Measurements from ENCODE around the gene ALK.

ALK gene

DNA sequence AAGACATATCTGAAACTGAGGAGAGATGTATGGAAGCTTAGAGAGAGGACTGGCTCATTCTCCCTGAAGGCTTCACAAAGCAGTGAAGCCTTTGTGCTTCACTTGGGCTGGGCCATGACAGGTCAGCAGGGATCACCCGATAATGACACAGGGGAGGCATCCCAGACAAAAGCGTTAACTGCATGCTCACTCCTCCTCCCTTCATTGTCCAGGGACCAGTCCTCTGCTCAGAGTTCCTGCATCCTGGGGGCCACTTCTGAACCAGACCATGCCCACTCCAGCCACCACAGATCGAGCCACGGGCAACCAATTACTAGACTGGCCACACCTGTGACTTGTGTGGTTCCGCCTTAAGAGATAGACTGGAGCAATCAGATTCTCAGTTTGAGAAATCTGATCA lies 570.1 kb downstream of the ALK start:
- DNase-seq (ENCODE audit: low read depth): no peak
- no peak overlapping the region for H3K4me3 ChIP-seq (ENCODE audit: low read depth, low read length)

DNA sequence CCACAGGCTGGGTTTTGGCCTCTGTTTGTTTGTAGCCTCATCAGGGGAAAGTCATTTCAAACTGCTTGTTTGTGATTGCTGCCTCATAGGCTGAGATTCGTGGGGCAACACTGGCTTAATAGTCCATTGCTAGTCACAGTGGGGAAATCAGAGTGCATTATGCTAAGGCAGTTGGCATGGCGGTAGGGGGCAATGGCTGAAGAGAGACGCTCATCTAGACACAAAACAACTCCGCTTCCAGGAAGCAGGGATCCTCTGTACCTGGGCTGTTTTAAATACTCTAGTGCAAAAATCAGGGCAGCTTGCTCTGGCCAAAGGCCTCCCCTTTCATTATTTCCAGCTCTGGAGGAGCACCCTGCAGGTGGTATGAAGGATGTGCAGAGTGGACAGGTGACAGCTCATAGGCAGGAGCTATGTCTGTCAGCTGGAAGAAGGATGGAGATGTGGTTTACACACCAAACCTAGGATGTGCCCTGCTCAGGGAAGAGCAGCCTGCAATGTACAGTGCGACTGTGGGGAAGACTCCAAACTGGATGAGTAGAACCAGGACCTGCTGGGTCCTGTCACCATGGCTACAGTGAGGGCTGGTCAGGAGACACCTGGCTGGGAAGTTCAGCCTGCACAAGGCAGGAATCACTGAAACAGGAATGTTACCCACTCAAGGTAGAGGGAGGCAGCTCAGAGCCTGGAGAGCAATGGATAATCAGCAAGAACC lies 571.9 kb downstream of the ALK start:
- DNase-seq (ENCODE audit: low read depth): no peak
- no peak overlapping the region for H3K4me3 ChIP-seq (ENCODE audit: low read depth, low read length)
- TF ChIP-seq, protein P1, sequence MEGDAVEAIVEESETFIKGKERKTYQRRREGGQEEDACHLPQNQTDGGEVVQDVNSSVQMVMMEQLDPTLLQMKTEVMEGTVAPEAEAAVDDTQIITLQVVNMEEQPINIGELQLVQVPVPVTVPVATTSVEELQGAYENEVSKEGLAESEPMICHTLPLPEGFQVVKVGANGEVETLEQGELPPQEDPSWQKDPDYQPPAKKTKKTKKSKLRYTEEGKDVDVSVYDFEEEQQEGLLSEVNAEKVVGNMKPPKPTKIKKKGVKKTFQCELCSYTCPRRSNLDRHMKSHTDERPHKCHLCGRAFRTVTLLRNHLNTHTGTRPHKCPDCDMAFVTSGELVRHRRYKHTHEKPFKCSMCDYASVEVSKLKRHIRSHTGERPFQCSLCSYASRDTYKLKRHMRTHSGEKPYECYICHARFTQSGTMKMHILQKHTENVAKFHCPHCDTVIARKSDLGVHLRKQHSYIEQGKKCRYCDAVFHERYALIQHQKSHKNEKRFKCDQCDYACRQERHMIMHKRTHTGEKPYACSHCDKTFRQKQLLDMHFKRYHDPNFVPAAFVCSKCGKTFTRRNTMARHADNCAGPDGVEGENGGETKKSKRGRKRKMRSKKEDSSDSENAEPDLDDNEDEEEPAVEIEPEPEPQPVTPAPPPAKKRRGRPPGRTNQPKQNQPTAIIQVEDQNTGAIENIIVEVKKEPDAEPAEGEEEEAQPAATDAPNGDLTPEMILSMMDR (IDR thresholded peaks at IDR 0.05; ENCODE audit: low read depth, low read length): no peak

More for the DNA sequence above, 570.1 kb downstream of the ALK start:
- TF ChIP-seq, protein P1 (IDR thresholded peaks at IDR 0.05; ENCODE audit: low read depth, low read length): no peak
- TF ChIP-seq MYC (IDR thresholded peaks at IDR 0.05; ENCODE audit: low read depth, low read length) (no peak), MAX (IDR thresholded peaks at IDR 0.05; ENCODE audit: low read depth, low read length) (no peak), POLR2A (IDR thresholded peaks at IDR 0.05; ENCODE audit: extremely low read depth, insufficient read length) (no peak)

GRCh38 chr2:29347774-29348461 lies 573.5 kb downstream of the ALK start:
- TF ChIP-seq MAX (IDR thresholded peaks at IDR 0.05; ENCODE audit: low read depth, low read length) (no peak), MYC (IDR thresholded peaks at IDR 0.05; ENCODE audit: low read depth, low read length) (no peak), POLR2A (IDR thresholded peaks at IDR 0.05; ENCODE audit: extremely low read depth, insufficient read length) (no peak)
- TF ChIP-seq, protein P1 (IDR thresholded peaks at IDR 0.05; ENCODE audit: low read depth, low read length): no peak
- no peak for DNase-seq (ENCODE audit: low read depth)

DNA sequence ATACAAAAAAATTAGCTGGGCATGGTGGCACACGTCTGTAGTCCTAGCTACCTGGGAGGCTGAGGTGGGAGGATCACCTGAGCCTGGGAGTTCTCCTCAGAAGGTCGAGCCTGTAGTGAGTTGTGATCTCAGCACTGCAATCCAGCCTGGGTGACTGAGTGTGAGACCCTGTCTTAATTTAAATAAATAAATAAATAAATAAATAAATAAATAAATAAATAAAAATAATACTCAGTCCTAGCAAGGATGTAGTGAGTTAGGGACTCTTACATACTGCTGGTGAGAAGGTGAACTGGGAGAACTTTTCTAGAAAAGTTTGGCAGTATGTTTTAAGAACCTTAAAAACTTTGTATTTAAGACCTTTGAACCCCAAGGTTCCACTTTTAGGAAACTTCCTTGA lies 576.1 kb downstream of the ALK start:
- TF ChIP-seq, protein P1 (IDR thresholded peaks at IDR 0.05; ENCODE audit: low read depth, low read length): no peak
- TF ChIP-seq POLR2A (IDR thresholded peaks at IDR 0.05; ENCODE audit: extremely low read depth, insufficient read length) (no peak), MYC (IDR thresholded peaks at IDR 0.05; ENCODE audit: low read depth, low read length) (no peak), MAX (IDR thresholded peaks at IDR 0.05; ENCODE audit: low read depth, low read length) (no peak)
- no peak for DNase-seq (ENCODE audit: low read depth)
- H3K4me3 ChIP-seq (ENCODE audit: low read depth, low read length): no peak overlapping the region

More at GRCh38 chr2:29347774-29348461, 573.5 kb downstream of the ALK start:
- no peak overlapping the region for H3K4me3 ChIP-seq (ENCODE audit: low read depth, low read length)

GRCh38 chr2:29343830-29344229 lies 577.6 kb downstream of the ALK start:
- no peak for DNase-seq (ENCODE audit: low read depth)
- TF ChIP-seq POLR2A (IDR thresholded peaks at IDR 0.05; ENCODE audit: extremely low read depth, insufficient read length): no peak
- no peak for TF ChIP-seq MYC (IDR thresholded peaks at IDR 0.05; ENCODE audit: low read depth, low read length)
- TF ChIP-seq MAX (IDR thresholded peaks at IDR 0.05; ENCODE audit: low read depth, low read length): no peak
- TF ChIP-seq, protein P1 (IDR thresholded peaks at IDR 0.05; ENCODE audit: low read depth, low read length): no peak
- H3K4me3 ChIP-seq (ENCODE audit: low read depth, low read length): no peak overlapping the region

Data from NB4 (cell line).